ENCODE data around the gene PMM2.

PMM2 gene

DNA sequence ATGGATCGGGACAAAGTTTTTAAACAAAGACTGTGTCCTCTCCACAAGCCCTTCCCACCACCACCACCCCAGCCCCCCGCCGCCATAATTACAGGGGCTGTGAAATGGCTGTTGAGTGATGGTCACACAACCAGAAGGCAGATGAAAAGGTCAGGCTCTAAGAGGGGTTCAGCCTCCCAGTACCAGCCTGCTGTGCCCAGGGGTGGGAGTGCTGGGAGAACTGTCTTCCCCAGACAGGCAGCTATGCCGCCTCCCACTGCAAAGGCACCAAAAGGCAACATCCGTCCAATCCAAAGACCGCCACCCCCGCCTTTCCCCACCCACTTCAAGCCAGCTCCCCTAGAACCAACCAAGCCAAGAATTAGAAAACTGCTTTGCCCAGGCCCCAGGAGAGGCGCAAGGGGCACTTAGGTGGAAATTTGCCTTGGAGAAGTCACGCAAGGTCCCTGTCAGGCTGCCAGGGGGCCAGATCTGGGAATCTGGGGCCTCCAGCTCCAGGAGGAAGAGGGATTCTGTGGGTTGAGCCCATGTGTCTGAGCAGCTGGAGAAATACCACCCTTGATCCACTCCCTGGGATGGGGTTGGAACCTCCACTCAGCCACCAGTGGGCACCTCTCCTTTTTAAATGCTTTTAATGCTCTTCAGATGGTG lies 56.8 kb downstream of the PMM2 start:
- Histone ChIP-seq H3K27me3 (ENCODE audit: insufficient read depth, low read length, poor library complexity, severe bottlenecking) (no peaks in the 10 kb centered on the region), H3F3A (ENCODE audit: low read depth) (no peaks in the 10 kb centered on the region), H3K9ac (ENCODE audit: low read depth, low read length, poor library complexity, severe bottlenecking) (no peak overlapping the region), H3K4me2 (ENCODE audit: low read depth, low read length, poor library complexity, severe bottlenecking) (no peak overlapping the region), H2AFZ (ENCODE audit: low read length) (no peak overlapping the region), H3K79me2 (ENCODE audit: insufficient read depth, low read length) (peaks cover 8% of the 10 kb centered on the region; the same call in 1 of the 2 replicates), H3K9me3 (ENCODE audit: insufficient read depth, low read depth, low read length) (no peaks in the 10 kb centered on the region), H3K9me2 (replicated peaks; ENCODE audit: low read depth, low read length) (no peaks in the 10 kb centered on the region), H4K20me1 (ENCODE audit: insufficient read depth, low read length, poor library complexity, severe bottlenecking) (no peaks in the 10 kb centered on the region), H3K4me1 (ENCODE audit: insufficient read depth, low read length, poor library complexity, severe bottlenecking) (no peaks in the 10 kb centered on the region), H3K36me3 (ENCODE audit: insufficient read depth, low read length) (peaks cover 64% of the 10 kb centered on the region; the same call in 1 of the 2 replicates), H3K4me3 (ENCODE audit: low read length, poor library complexity, severe bottlenecking) (no peak overlapping the region)
- no peak for TF ChIP-seq EZH2phosphoT487 (IDR thresholded peaks at IDR 0.05; ENCODE audit: borderline replicate concordance)
- TF ChIP-seq, protein P1, sequence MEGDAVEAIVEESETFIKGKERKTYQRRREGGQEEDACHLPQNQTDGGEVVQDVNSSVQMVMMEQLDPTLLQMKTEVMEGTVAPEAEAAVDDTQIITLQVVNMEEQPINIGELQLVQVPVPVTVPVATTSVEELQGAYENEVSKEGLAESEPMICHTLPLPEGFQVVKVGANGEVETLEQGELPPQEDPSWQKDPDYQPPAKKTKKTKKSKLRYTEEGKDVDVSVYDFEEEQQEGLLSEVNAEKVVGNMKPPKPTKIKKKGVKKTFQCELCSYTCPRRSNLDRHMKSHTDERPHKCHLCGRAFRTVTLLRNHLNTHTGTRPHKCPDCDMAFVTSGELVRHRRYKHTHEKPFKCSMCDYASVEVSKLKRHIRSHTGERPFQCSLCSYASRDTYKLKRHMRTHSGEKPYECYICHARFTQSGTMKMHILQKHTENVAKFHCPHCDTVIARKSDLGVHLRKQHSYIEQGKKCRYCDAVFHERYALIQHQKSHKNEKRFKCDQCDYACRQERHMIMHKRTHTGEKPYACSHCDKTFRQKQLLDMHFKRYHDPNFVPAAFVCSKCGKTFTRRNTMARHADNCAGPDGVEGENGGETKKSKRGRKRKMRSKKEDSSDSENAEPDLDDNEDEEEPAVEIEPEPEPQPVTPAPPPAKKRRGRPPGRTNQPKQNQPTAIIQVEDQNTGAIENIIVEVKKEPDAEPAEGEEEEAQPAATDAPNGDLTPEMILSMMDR (conservative IDR thresholded peaks at IDR 0.05; ENCODE audit: low read length) = no peak

DNA sequence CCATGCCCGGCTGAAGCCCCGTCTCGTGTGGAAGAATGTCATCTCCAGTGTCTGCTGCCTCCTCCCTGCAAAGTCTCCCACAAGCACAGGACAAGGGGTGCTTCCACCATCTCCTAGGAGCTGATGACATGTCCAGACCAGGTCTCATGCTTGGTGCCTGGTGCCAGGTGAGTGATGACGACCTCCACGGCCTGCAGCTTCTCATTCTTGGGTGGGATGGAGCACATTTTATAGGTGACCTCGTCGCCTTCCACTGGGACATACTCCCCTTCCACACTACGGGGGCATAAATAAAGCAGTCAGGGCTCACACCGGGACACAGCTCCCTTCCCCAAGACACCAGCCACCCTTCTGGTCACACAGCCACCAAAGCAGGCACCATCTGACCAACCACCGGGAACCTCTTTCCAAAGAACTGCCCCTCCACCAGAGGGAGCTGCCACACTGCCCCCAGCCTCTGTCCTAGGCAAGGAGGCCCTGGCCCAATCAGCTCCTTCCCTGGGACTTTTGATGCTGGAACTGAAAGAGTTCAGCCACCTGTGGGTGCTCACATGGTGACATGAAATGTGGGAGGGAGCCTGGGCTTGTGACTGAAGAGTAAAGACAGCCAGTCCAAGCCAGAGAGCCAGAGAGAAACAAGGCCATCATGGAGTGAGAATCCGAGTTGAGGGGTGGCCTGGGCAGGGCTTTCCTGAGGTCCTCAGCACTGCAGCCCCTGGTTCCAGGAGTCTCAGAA lies 57.6 kb downstream of the PMM2 start:
- H3K9ac ChIP-seq (ENCODE audit: low read depth, low read length, poor library complexity, severe bottlenecking) = no peak overlapping the region
- peaks cover 56% of the 10 kb centered on the region; the same call in 1 of the 2 replicates for H3K36me3 ChIP-seq (ENCODE audit: insufficient read depth, low read length)
- H3K9me2 ChIP-seq (replicated peaks; ENCODE audit: low read depth, low read length) = no peaks in the 10 kb centered on the region
- no peak overlapping the region for H3K4me3 ChIP-seq (ENCODE audit: low read length, poor library complexity, severe bottlenecking)
- TF ChIP-seq, protein P1 (conservative IDR thresholded peaks at IDR 0.05; ENCODE audit: low read length) = no peak; the same call in 1 of the 2 replicates
- TF ChIP-seq EZH2phosphoT487 (IDR thresholded peaks at IDR 0.05; ENCODE audit: borderline replicate concordance) = no peak
- no peaks in the 10 kb centered on the region for H3F3A ChIP-seq (ENCODE audit: low read depth)
- H4K20me1 ChIP-seq (ENCODE audit: insufficient read depth, low read length, poor library complexity, severe bottlenecking) = peaks cover 1% of the 10 kb centered on the region
- no peak overlapping the region for H3K4me2 ChIP-seq (ENCODE audit: low read depth, low read length, poor library complexity, severe bottlenecking)
- H3K4me1 ChIP-seq (ENCODE audit: insufficient read depth, low read length, poor library complexity, severe bottlenecking) = no peaks in the 10 kb centered on the region
- H2AFZ ChIP-seq (ENCODE audit: low read length) = no peak overlapping the region
- H3K27me3 ChIP-seq (ENCODE audit: insufficient read depth, low read length, poor library complexity, severe bottlenecking) = no peaks in the 10 kb centered on the region
- H3K79me2 ChIP-seq (ENCODE audit: insufficient read depth, low read length) = peaks cover 12% of the 10 kb centered on the region; the same call in 1 of the 2 replicates
- H3K9me3 ChIP-seq (ENCODE audit: insufficient read depth, low read depth, low read length) = no peaks in the 10 kb centered on the region

DNA sequence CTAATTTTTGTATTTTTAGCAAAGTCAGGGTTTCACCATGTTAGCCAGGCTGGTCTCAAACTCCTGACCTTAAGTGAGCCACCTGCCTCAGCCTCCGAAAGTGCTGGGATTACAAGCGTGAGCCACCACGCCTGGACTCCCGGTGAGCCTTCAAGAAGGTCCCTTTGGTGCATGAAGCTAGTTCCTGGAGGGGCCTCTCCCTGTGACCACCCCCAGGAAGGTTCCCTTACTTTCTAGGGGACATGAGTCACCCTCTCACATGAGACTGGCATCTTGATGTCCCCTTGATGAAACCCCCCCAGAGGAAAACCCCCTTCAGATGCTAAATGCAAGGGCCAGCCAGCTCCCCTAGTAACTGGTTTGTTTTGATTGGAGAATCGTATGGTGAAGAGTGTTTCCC lies 58.3 kb downstream of the PMM2 start:
- peaks cover 4% of the 10 kb centered on the region for H4K20me1 ChIP-seq (ENCODE audit: insufficient read depth, low read length, poor library complexity, severe bottlenecking)
- no peaks in the 10 kb centered on the region for H3F3A ChIP-seq (ENCODE audit: low read depth)
- peaks cover 18% of the 10 kb centered on the region; the same call in 1 of the 2 replicates for H3K79me2 ChIP-seq (ENCODE audit: insufficient read depth, low read length)

More for the DNA sequence above, 58.3 kb downstream of the PMM2 start:
- H3K9me2 ChIP-seq (replicated peaks; ENCODE audit: low read depth, low read length) = no peaks in the 10 kb centered on the region
- no peak overlapping the region for H2AFZ ChIP-seq (ENCODE audit: low read length)
- H3K9ac ChIP-seq (ENCODE audit: low read depth, low read length, poor library complexity, severe bottlenecking) = no peak overlapping the region
- H3K4me3 ChIP-seq (ENCODE audit: low read length, poor library complexity, severe bottlenecking) = no peak overlapping the region
- H3K4me1 ChIP-seq (ENCODE audit: insufficient read depth, low read length, poor library complexity, severe bottlenecking) = no peaks in the 10 kb centered on the region
- H3K9me3 ChIP-seq (ENCODE audit: insufficient read depth, low read depth, low read length) = no peaks in the 10 kb centered on the region
- no peaks in the 10 kb centered on the region for H3K27me3 ChIP-seq (ENCODE audit: insufficient read depth, low read length, poor library complexity, severe bottlenecking)
- no peak overlapping the region for H3K4me2 ChIP-seq (ENCODE audit: low read depth, low read length, poor library complexity, severe bottlenecking)
- peaks cover 51% of the 10 kb centered on the region; the same call in 1 of the 2 replicates for H3K36me3 ChIP-seq (ENCODE audit: insufficient read depth, low read length)
- TF ChIP-seq, protein P1 (conservative IDR thresholded peaks at IDR 0.05; ENCODE audit: low read length) = no peak
- no peak for TF ChIP-seq EZH2phosphoT487 (IDR thresholded peaks at IDR 0.05; ENCODE audit: borderline replicate concordance)

Measured in Loucy (cell line).